IPS-20b (cell line): ENCODE results near the gene STPG2.

Source experiments
- H3K27ac ChIP-seq: one replicate; pipeline ENCODE4 v1.5.1; 2013; ENCODE audit warnings: low read length
- H3K27me3 ChIP-seq: 2 replicates; pipeline ENCODE4 v1.6.1; 2013; ENCODE audit warnings: mild to moderate bottlenecking, low read length, inconsistent platforms; ENCODE audit not compliant: insufficient read depth
- H3K36me3 ChIP-seq: 2 replicates; pipeline ENCODE4 v1.6.1; 2013; ENCODE audit warnings: low read depth, mild to moderate bottlenecking, inconsistent platforms, low read length, moderate library complexity; ENCODE audit not compliant: insufficient read depth
- H3K4me1 ChIP-seq: 2 replicates; pipeline ENCODE4 v1.6.1; 2013; ENCODE audit warnings: mild to moderate bottlenecking, control low read depth, inconsistent platforms, low read length, moderate library complexity; ENCODE audit not compliant: insufficient read depth
- H3K4me3 ChIP-seq: 2 replicates; pipeline ENCODE4 v1.5.1; 2013; ENCODE audit warnings: mild to moderate bottlenecking, low read length, inconsistent platforms
- H3K9ac ChIP-seq: 2 replicates; pipeline ENCODE4 v1.6.1; 2013; ENCODE audit warnings: low read depth, mild to moderate bottlenecking, inconsistent platforms, low read length, moderate library complexity
- H3K9me3 ChIP-seq: 2 replicates; pipeline ENCODE4 v1.6.1; 2013; ENCODE audit warnings: mild to moderate bottlenecking, low read depth, low read length, inconsistent platforms; ENCODE audit not compliant: insufficient read depth

STPG2 gene

DNA sequence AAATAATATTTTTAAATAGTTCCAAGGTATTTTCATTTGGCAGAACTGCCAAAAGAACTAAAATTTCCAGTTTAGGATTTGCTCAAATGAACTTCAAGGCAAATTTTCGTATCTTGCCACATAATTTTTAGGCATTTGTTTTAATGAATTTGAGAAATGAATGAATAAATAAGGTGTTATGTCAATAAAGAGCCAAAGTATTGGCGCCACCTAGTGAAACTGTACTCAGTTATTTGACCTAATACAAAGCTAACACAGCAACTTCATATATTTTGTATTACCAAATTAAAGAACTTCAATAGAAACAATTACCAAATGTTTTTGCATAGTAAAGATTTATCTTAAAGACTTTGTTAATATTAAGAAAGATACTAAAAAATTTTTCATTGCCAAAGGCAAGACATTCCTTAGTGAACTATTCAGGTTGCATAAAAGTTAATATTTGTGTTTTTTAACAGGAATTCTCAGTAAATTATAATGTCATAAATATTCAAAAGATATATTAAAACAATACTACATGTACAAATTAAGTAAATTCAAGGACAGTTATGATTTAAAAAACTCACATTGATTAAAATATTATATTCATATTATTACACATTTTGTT is 50.3 kb downstream of the STPG2 start:
- H3K36me3 ChIP-seq = no peaks in the 10 kb centered on the region
- H3K4me1 ChIP-seq = no peaks in the 10 kb centered on the region
- no peaks in the 10 kb centered on the region for H3K27me3 ChIP-seq
- no peak overlapping the region for H3K27ac ChIP-seq
- no peak overlapping the region for H3K9ac ChIP-seq
- no peaks in the 10 kb centered on the region for H3K9me3 ChIP-seq
- H3K4me3 ChIP-seq = no peak overlapping the region

DNA sequence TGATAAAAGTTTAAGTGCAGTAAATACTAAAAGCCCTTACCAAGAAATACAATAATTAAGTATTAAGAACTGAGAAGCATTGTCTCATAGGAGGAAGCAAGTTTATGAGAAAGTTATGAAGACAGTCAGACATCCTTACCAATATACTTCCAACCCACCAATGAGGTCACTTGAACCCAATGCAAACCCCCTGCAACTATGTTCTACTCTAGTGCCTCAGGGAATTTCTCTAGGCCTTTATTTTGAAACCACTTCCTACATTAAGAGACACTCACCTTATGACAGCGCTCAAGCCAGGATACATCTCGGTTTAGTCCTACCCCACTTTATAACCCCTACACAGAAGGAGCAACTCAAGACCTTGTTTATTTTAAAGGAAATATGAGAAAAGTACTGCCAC is 61.3 kb downstream of the STPG2 start:
- Histone ChIP-seq H3K36me3 (no peaks in the 10 kb centered on the region), H3K27me3 (no peaks in the 10 kb centered on the region), H3K4me1 (no peaks in the 10 kb centered on the region), H3K4me3 (no peak overlapping the region), H3K9ac (no peak overlapping the region), H3K27ac (no peak overlapping the region), H3K9me3 (no peaks in the 10 kb centered on the region)

GRCh38 chr4:98068495-98068894 is 74.8 kb downstream of the STPG2 start:
- Histone ChIP-seq H3K27ac (no peak overlapping the region), H3K4me3 (no peak overlapping the region), H3K36me3 (no peaks in the 10 kb centered on the region), H3K9me3 (no peaks in the 10 kb centered on the region), H3K4me1 (no peaks in the 10 kb centered on the region), H3K27me3 (no peaks in the 10 kb centered on the region), H3K9ac (no peak overlapping the region)

- Histone ChIP-seq H3K36me3 (no peaks in the 10 kb centered on the region), H3K9me3 (no peaks in the 10 kb centered on the region), H3K27ac (no peak overlapping the region), H3K4me1 (no peaks in the 10 kb centered on the region), H3K9ac (no peak overlapping the region), H3K27me3 (no peaks in the 10 kb centered on the region), H3K4me3 (no peak overlapping the region)
Observed at GRCh38 chr4:98055800-98056501, 87.3 kb downstream of the STPG2 start.

DNA sequence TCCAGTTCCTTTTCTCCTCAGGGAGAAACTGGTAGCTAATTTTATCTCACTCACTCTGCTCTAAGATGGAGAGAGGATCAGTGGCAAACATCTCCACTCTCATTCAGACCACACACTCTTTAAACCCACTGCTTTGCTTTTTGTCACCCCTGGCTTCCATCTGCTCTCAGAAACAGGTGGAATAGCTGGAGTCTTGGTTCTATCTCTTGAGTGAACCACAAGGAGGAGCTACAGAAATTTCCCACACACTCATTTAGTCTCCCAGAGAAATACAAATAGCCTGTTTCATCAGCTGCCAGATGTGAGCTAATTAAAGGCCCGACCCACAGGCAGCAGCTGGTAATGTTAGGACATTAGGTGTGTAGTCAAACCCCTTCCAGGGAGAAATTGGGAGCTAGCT is 96.6 kb downstream of the STPG2 start:
- no peak overlapping the region for H3K4me3 ChIP-seq
- H3K36me3 ChIP-seq = no peaks in the 10 kb centered on the region
- no peaks in the 10 kb centered on the region for H3K9me3 ChIP-seq
- H3K9ac ChIP-seq = no peak overlapping the region
- H3K4me1 ChIP-seq = peaks cover 4% of the 10 kb centered on the region; the same call in 1 of the 2 replicates
- no peak overlapping the region for H3K27ac ChIP-seq
- no peaks in the 10 kb centered on the region for H3K27me3 ChIP-seq

- Histone ChIP-seq H3K27ac (no peak overlapping the region), H3K36me3 (no peaks in the 10 kb centered on the region), H3K4me3 (no peak overlapping the region), H3K9ac (no peak overlapping the region), H3K27me3 (no peaks in the 10 kb centered on the region), H3K4me1 (no peaks in the 10 kb centered on the region), H3K9me3 (peaks cover 6% of the 10 kb centered on the region; the same call in 1 of the 2 replicates)
Observed at GRCh38 chr4:98030059-98030458, 113.2 kb downstream of the STPG2 start.

DNA sequence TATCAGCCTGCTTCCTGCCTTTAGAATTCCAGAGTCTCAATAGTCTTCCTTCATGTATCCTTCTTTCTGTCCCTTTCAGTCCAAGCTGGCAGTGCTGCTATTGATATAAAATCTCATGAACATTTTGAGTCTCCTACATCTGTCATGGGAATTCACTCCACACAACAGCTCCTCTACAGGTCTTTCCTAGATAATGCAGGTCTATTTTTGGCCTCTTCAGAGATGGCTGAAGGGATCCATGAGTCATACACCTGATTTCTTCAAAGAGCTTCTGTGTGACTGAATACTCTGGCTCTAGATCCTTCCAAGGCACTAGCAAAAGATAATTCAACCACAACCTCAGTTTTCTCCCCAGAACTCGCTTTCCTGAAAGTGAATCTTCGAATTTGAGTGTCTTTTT is 115.4 kb downstream of the STPG2 start:
- peaks cover 18% of the 10 kb centered on the region for H3K9me3 ChIP-seq
- no peak overlapping the region for H3K4me3 ChIP-seq
- no peak overlapping the region for H3K9ac ChIP-seq
- no peaks in the 10 kb centered on the region for H3K4me1 ChIP-seq
- no peak overlapping the region for H3K27ac ChIP-seq
- H3K27me3 ChIP-seq = no peaks in the 10 kb centered on the region
- H3K36me3 ChIP-seq = no peaks in the 10 kb centered on the region

- Histone ChIP-seq H3K36me3 (no peaks in the 10 kb centered on the region), H3K9me3 (peaks cover 18% of the 10 kb centered on the region), H3K27ac (no peak overlapping the region), H3K4me3 (no peak overlapping the region), H3K9ac (no peak overlapping the region), H3K4me1 (no peaks in the 10 kb centered on the region), H3K27me3 (no peaks in the 10 kb centered on the region)
Observed at GRCh38 chr4:98026362-98026761, 116.9 kb downstream of the STPG2 start.

GRCh38 chr4:98006814-98007412 is 136.4 kb downstream of the STPG2 start:
- Histone ChIP-seq H3K27me3 (no peaks in the 10 kb centered on the region), H3K27ac (no peak overlapping the region), H3K9ac (no peak overlapping the region), H3K4me1 (no peaks in the 10 kb centered on the region), H3K4me3 (no peak overlapping the region), H3K36me3 (no peaks in the 10 kb centered on the region), H3K9me3 (peaks cover 5% of the 10 kb centered on the region; the same call in 1 of the 2 replicates)

DNA sequence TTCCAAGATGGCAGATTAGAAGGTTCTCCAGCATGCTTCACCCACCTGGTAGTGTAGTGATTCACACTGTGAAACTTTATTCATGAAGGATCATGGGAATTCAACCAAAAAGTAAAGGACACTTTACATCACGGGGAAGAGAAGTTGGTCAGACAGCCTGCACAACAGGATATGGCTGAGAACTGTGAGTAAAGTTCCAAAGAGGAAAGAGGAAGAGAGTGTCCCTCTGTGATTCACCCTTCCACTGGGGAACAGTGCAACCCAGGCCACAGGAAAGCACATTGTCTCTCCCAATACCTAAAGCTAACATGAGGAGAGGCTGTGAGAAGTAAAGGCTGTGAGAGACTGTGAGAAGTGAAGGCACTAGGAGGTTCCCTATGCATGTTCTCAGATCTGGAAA is 137.2 kb downstream of the STPG2 start:
- Histone ChIP-seq H3K27ac (no peak overlapping the region), H3K36me3 (no peaks in the 10 kb centered on the region), H3K9ac (no peak overlapping the region), H3K9me3 (peaks cover under 1% of the 10 kb centered on the region; the same call in 1 of the 2 replicates), H3K4me1 (no peaks in the 10 kb centered on the region), H3K27me3 (no peaks in the 10 kb centered on the region), H3K4me3 (no peak overlapping the region)

GRCh38 chr4:98000940-98001339 is 142.3 kb downstream of the STPG2 start:
- H3K27me3 ChIP-seq = no peaks in the 10 kb centered on the region

GRCh38 chr4:97998203-97998602 is 145.1 kb downstream of the STPG2 start:
- Histone ChIP-seq H3K4me1 (no peaks in the 10 kb centered on the region), H3K9me3 (peaks cover 11% of the 10 kb centered on the region), H3K36me3 (no peaks in the 10 kb centered on the region), H3K4me3 (no peak overlapping the region), H3K27me3 (no peaks in the 10 kb centered on the region), H3K9ac (no peak overlapping the region), H3K27ac (no peak overlapping the region)

More at GRCh38 chr4:98000940-98001339, 142.3 kb downstream of the STPG2 start:
- H3K9ac ChIP-seq = no peak overlapping the region
- no peak overlapping the region for H3K27ac ChIP-seq
- H3K4me1 ChIP-seq = no peaks in the 10 kb centered on the region
- no peaks in the 10 kb centered on the region for H3K36me3 ChIP-seq
- peaks cover 4% of the 10 kb centered on the region; the same call in 1 of the 2 replicates for H3K9me3 ChIP-seq
- H3K4me3 ChIP-seq = no peak overlapping the region
